Measurements from ENCODE around the gene HEXD. TPM values are rescaled to one million over a fixed set of nuclear protein-coding genes. Genes with fewer than 3 reads are reported as not detected.
A peak's percentile ranks its signal among the peaks of the same experiment; 100 is the strongest.

Gene HEXD
- total and polyA plus RNA-seq, 10 of the 15 experiments (the other 5 are each of a cell fraction or from before 2014, with no cell fraction given): 1.6 to 24.2 (median 7.0) TPM

DNA sequence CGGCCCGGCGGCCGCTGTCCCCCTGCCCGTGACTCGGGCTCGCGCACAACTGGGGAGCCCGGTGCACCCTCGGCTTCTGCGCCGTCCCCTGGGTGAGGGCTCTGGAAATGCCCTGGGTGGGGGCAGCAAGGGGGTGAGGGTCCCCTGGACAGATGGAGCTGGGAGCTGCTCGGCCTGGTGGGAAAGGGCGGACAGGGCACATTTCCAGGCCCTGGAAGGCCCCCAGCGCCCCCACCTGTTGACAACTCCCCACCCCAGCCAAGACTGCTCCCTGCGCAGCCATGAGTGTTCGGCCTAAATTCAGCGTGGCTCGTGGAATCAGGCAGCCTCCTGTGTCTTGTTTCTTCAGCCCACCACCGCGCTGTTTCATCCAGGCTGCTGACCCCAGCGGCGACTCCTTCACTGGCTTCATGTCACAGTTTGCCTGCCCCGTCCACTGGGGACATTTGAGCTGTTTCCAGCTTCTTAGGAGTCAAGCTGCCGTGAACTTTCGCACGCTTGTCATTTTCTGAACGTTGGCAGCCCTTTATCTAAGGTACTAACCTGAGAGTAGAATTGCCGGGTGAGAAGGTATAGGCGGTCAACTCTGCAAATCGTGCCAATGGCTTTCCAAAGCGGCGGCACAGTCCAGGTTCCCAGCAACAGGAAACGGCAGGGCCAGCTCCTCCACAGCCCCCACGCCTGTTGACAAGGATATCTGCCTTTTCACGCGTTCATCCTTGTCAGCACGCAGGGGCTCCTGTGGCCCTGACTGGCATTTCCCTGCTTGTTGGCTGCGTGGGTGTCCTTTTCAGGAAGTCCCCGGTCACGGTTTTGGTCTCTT, 45.7 kb upstream of the HEXD start (continued):
- TF ChIP-seq, protein P1, sequence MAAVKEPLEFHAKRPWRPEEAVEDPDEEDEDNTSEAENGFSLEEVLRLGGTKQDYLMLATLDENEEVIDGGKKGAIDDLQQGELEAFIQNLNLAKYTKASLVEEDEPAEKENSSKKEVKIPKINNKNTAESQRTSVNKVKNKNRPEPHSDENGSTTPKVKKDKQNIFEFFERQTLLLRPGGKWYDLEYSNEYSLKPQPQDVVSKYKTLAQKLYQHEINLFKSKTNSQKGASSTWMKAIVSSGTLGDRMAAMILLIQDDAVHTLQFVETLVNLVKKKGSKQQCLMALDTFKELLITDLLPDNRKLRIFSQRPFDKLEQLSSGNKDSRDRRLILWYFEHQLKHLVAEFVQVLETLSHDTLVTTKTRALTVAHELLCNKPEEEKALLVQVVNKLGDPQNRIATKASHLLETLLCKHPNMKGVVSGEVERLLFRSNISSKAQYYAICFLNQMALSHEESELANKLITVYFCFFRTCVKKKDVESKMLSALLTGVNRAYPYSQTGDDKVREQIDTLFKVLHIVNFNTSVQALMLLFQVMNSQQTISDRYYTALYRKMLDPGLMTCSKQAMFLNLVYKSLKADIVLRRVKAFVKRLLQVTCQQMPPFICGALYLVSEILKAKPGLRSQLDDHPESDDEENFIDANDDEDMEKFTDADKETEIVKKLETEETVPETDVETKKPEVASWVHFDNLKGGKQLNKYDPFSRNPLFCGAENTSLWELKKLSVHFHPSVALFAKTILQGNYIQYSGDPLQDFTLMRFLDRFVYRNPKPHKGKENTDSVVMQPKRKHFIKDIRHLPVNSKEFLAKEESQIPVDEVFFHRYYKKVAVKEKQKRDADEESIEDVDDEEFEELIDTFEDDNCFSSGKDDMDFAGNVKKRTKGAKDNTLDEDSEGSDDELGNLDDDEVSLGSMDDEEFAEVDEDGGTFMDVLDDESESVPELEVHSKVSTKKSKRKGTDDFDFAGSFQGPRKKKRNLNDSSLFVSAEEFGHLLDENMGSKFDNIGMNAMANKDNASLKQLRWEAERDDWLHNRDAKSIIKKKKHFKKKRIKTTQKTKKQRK (IDR thresholded peaks at IDR 0.05; ENCODE audit: low read depth, low read length): no peak
- TF ChIP-seq PML (IDR thresholded peaks at IDR 0.05; ENCODE audit: low read length) (no peak), CHD4 (IDR thresholded peaks at IDR 0.05) (no peak), YBX1 (IDR thresholded peaks at IDR 0.05) (no peak), EGR1 (IDR thresholded peaks at IDR 0.05; ENCODE audit: borderline replicate concordance in 1 of 2, low read depth in 2 of 2, low read length in 2 of 2) (peak in 1 of 2 experiments; percentile 69; a peak in 1 of 3 replicates), EED (IDR thresholded peaks at IDR 0.05; ENCODE audit: low read depth) (0 out of 2 replicates have a peak, but pooled peaks have one; percentile 26), DPF2 (IDR thresholded peaks at IDR 0.05) (0 out of 2 replicates have a peak, but pooled peaks have one; percentile 15), GATAD2B (conservative IDR thresholded peaks at IDR 0.05; ENCODE audit: low read depth) (0 out of 2 replicates have a peak, but pooled peaks have one; percentile 18), BHLHE40 (IDR thresholded peaks at IDR 0.05; ENCODE audit: borderline replicate concordance in 1 of 2, low read depth in 2 of 2, low read length in 1 of 2) (peak in 1 of 2 experiments; percentile 28; a peak in 1 of 4 replicates), FOXK2 (IDR thresholded peaks at IDR 0.05) (no peak), TBL1XR1 (IDR thresholded peaks at IDR 0.05; ENCODE audit: low read depth, low read length) (no peak), IRF4 (IDR thresholded peaks at IDR 0.05; ENCODE audit: low read depth, low read length) (no peak), ETV6 (conservative IDR thresholded peaks at IDR 0.05 in 1 of 2, IDR thresholded peaks at IDR 0.05 in 1 of 2; ENCODE audit: borderline replicate concordance in 1 of 2, low read depth in 1 of 2) (no peak)
- TF ChIP-seq, protein P2, sequence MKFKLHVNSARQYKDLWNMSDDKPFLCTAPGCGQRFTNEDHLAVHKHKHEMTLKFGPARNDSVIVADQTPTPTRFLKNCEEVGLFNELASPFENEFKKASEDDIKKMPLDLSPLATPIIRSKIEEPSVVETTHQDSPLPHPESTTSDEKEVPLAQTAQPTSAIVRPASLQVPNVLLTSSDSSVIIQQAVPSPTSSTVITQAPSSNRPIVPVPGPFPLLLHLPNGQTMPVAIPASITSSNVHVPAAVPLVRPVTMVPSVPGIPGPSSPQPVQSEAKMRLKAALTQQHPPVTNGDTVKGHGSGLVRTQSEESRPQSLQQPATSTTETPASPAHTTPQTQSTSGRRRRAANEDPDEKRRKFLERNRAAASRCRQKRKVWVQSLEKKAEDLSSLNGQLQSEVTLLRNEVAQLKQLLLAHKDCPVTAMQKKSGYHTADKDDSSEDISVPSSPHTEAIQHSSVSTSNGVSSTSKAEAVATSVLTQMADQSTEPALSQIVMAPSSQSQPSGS (IDR thresholded peaks at IDR 0.05; ENCODE audit: low read length): no peak
- TF ChIP-seq, protein P3, sequence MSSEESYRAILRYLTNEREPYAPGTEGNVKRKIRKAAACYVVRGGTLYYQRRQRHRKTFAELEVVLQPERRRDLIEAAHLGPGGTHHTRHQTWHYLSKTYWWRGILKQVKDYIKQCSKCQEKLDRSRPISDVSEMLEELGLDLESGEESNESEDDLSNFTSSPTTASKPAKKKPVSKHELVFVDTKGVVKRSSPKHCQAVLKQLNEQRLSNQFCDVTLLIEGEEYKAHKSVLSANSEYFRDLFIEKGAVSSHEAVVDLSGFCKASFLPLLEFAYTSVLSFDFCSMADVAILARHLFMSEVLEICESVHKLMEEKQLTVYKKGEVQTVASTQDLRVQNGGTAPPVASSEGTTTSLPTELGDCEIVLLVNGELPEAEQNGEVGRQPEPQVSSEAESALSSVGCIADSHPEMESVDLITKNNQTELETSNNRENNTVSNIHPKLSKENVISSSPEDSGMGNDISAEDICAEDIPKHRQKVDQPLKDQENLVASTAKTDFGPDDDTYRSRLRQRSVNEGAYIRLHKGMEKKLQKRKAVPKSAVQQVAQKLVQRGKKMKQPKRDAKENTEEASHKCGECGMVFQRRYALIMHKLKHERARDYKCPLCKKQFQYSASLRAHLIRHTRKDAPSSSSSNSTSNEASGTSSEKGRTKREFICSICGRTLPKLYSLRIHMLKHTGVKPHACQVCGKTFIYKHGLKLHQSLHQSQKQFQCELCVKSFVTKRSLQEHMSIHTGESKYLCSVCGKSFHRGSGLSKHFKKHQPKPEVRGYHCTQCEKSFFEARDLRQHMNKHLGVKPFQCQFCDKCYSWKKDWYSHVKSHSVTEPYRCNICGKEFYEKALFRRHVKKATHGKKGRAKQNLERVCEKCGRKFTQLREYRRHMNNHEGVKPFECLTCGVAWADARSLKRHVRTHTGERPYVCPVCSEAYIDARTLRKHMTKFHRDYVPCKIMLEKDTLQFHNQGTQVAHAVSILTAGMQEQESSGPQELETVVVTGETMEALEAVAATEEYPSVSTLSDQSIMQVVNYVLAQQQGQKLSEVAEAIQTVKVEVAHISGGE (CRISPR knock-in tag; IDR thresholded peaks at IDR 0.05): no peak
- TF ChIP-seq, protein P4, sequence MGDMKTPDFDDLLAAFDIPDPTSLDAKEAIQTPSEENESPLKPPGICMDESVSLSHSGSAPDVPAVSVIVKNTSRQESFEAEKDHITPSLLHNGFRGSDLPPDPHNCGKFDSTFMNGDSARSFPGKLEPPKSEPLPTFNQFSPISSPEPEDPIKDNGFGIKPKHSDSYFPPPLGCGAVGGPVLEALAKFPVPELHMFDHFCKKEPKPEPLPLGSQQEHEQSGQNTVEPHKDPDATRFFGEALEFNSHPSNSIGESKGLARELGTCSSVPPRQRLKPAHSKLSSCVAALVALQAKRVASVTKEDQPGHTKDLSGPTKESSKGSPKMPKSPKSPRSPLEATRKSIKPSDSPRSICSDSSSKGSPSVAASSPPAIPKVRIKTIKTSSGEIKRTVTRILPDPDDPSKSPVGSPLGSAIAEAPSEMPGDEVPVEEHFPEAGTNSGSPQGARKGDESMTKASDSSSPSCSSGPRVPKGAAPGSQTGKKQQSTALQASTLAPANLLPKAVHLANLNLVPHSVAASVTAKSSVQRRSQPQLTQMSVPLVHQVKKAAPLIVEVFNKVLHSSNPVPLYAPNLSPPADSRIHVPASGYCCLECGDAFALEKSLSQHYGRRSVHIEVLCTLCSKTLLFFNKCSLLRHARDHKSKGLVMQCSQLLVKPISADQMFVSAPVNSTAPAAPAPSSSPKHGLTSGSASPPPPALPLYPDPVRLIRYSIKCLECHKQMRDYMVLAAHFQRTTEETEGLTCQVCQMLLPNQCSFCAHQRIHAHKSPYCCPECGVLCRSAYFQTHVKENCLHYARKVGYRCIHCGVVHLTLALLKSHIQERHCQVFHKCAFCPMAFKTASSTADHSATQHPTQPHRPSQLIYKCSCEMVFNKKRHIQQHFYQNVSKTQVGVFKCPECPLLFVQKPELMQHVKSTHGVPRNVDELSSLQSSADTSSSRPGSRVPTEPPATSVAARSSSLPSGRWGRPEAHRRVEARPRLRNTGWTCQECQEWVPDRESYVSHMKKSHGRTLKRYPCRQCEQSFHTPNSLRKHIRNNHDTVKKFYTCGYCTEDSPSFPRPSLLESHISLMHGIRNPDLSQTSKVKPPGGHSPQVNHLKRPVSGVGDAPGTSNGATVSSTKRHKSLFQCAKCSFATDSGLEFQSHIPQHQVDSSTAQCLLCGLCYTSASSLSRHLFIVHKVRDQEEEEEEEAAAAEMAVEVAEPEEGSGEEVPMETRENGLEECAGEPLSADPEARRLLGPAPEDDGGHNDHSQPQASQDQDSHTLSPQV (IDR thresholded peaks at IDR 0.05): no peak

Measured in GM12878 (cell line).